Astrocyte (in vitro differentiated cells and primary cell): ENCODE results near the gene CA10.

ENCODE experiments used
- CTCF ChIP-seq: IDR thresholded peaks from 2 replicates; pipeline ENCODE4 v1.5.1; 2011; ENCODE audit warnings: low read depth, mild to moderate bottlenecking, inconsistent platforms, low read length, moderate library complexity; ENCODE audit not compliant: insufficient read depth
- EZH2 ChIP-seq: IDR thresholded peaks from 2 replicates; pipeline ENCODE4 v1.6.1; 2012; ENCODE audit warnings: mild to moderate bottlenecking, low read length, inconsistent platforms; ENCODE audit not compliant: insufficient read depth

GRCh38 chr17:51674579-51675255, 483.8 kb downstream of the CA10 start:
- no peak for TF ChIP-seq EZH2
- no peak for TF ChIP-seq CTCF
